Mucosa of descending colon (tissue), 3 donors: Measurements from ENCODE around the gene SNRPD3. TPM values are rescaled to one million over a fixed set of nuclear protein-coding genes. Genes with fewer than 3 reads are reported as not detected.

ENCODE experiments used
- ATAC-seq: fragments of 200-7000 bp; cut with Tn5 transposase; one replicate; pipeline ENCODE4 v1.9.1; 2020; ENCODE audit warnings: mild to moderate bottlenecking, moderate library complexity
- DNase-seq, 3 donors: peaks; one replicate each; pipeline ENCODE4 v3.0.0-alpha.2; 2020
- H3K36me3 ChIP-seq: fragments of 200-600 bp; one replicate; pipeline ENCODE4 v1.8.0; 2021; ENCODE audit warnings: low read depth, mild to moderate bottlenecking
- H3K4me1 ChIP-seq: fragments of 200-600 bp; one replicate; pipeline ENCODE4 v1.8.0; 2021; ENCODE audit warnings: low read depth, mild to moderate bottlenecking
- H3K4me3 ChIP-seq: fragments of 200-600 bp; one replicate; pipeline ENCODE4 v1.8.0; 2021; ENCODE audit warnings: mild to moderate bottlenecking
- H3K9me3 ChIP-seq: fragments of 200-600 bp; one replicate; pipeline ENCODE4 v1.8.0; 2021; ENCODE audit warnings: mild to moderate bottlenecking
- intact Hi-C, 2 donors: fragments of 100-400 bp; cut with DNase I in 1 of 2; cut with micrococcal nuclease in 1 of 2; formaldehyde crosslinking; loops; one replicate each; pipeline versions ENCODE4 v1.11.0 to v1.11.1; 2022; cut with DNase I, micrococcal nuclease
- total RNA-seq, 3 donors: library from RNA; stranded (reverse); fragmentation: NEBNext Ultra II Directional in 2 of 3; extraction: Animal tissue kit (Norgen Biotek cat#: 25700) in 2 of 3; gene quantifications; one replicate each; pipeline versions ENCODE4 v1.2.1 to v1.2.4, GENCODE V29; 2021 to 2023
- TF ChIP-seq, protein P1 (sequence below): fragments of 200-600 bp; IDR thresholded peaks from one replicate; pipeline ENCODE4 v1.8.0; 2022; ENCODE audit warnings: antibody characterized with exemption, mild to moderate bottlenecking
- donor health status: DM: no; HTN: no; CAD: no; lungs with moderate emphysema.
- donor health status: DM: no; HTN: no; CAD: no.
- donor health status: DM: no; HTN: yes; CAD: no.

Gene SNRPD3
- total RNA-seq, 3 donors from 2014 or later: 56.6 to 77.6 (median 77.2) TPM

DNA sequence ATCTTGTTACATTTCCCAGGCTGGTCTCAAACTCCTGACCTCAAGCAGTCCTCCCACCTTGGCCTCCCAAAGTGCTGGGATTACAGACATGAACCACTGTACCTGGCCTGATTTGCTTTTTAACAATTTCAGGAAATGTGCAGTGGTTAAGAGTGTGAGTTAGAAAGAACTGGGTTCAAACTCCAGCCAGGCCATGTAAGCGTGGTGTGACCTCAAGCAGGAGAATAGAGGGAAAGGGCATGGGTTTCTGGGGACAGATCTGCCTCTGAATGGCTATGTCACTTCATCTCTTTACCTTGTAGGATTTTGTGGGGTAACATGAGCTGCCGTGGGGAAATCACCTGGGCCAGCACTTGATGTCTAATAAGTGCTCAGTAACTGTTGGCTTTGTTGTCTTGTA, 9.3 kb downstream of the SNRPD3 start:
- Histone ChIP-seq H3K4me3 (no peak overlapping the region), H3K4me1 (no peaks in the 10 kb centered on the region), H3K9me3 (no peaks in the 10 kb centered on the region), H3K36me3 (no peaks in the 10 kb centered on the region)
- DNase-seq (no peak), ATAC-seq (no peak)
- intact Hi-C loops: no loop called here
- TF ChIP-seq, protein P1, sequence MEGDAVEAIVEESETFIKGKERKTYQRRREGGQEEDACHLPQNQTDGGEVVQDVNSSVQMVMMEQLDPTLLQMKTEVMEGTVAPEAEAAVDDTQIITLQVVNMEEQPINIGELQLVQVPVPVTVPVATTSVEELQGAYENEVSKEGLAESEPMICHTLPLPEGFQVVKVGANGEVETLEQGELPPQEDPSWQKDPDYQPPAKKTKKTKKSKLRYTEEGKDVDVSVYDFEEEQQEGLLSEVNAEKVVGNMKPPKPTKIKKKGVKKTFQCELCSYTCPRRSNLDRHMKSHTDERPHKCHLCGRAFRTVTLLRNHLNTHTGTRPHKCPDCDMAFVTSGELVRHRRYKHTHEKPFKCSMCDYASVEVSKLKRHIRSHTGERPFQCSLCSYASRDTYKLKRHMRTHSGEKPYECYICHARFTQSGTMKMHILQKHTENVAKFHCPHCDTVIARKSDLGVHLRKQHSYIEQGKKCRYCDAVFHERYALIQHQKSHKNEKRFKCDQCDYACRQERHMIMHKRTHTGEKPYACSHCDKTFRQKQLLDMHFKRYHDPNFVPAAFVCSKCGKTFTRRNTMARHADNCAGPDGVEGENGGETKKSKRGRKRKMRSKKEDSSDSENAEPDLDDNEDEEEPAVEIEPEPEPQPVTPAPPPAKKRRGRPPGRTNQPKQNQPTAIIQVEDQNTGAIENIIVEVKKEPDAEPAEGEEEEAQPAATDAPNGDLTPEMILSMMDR: no peak

DNA sequence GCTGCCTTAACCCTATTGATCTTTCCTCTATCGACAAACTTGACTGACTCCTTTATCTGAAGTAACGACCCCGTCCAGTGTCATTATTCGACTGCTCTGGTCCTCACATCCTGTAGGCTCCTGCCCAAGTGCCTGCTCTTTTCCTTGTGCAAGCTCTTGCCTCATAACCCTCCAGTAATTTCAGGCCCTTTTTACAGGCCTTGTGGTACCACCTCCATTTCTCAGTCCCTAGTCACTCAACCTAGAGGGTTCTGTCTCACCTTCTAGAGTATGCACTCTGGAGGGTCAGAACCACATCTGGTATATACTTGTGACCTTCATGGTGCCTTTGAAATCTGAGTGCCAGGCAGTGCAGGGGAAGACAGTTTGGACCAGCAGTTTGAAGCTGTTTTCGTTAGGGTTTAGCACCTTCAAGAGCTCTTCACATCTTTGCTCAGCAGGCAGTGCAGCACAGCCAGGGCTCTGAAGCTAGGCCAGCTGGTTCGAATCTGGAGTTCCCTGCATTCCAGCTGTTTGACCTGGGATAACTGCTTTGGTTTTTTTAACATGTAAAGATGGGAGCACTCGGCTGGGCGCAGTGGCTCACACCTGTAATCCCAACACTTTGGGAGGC, 11.2 kb downstream of the SNRPD3 start:
- no peaks in the 10 kb centered on the region for H3K4me1 ChIP-seq
- intact Hi-C loops: no loop called here
- DNase-seq (no peak), ATAC-seq (no peak)
- TF ChIP-seq, protein P1: no peak
- peaks cover 4% of the 10 kb centered on the region for H3K36me3 ChIP-seq
- H3K4me3 ChIP-seq: no peak overlapping the region
- no peaks in the 10 kb centered on the region for H3K9me3 ChIP-seq

DNA sequence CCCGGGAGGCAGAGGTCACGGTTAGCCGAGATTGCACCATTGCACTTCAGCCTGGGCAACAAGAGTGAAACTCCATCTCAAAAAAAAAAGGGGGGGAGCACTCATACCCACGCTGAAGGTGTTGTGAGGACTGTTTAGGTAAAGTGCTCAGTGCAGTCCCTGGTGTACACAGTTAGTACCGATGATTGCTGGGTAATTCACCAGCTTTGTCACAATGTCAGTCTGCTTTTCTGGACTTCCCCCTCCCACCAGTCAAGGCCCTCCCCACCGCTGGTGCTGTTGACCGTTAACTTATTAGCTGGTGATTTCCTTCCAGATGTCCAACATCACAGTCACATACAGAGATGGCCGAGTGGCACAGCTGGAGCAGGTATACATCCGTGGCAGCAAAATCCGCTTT, 11.9 kb downstream of the SNRPD3 start:
- Histone ChIP-seq H3K36me3 (peaks cover 10% of the 10 kb centered on the region), H3K9me3 (no peaks in the 10 kb centered on the region), H3K4me3 (no peak overlapping the region), H3K4me1 (no peaks in the 10 kb centered on the region)
- ATAC-seq: no peak
- TF ChIP-seq, protein P1: no peak
- DNase-seq: no peak
- intact Hi-C loops: no loop called here

DNA sequence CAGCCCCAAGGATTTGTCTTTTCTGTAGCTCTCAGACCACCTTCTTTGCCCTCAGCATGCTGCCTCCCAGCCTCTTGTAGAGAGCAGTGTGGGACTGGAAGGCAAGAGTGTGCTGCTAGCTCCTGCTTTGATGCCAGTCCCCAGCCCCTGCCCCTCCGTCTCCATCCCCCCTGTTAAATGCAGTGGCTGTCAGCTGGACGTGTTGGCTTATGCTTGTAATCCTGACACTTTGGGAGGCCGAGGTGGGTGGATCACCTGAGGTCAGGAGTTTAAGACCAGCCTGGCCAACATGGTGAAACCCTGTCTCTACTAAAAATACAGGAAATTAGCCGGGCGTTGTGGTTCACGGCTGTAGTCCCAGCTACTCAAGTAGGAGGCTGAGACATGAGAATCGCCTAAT, 15.5 kb downstream of the SNRPD3 start:
- H3K4me1 ChIP-seq: no peaks in the 10 kb centered on the region
- intact Hi-C loops: no loop called here
- no peak for ATAC-seq
- H3K4me3 ChIP-seq: no peak overlapping the region
- H3K36me3 ChIP-seq: peaks cover 10% of the 10 kb centered on the region
- DNase-seq: no peak
- H3K9me3 ChIP-seq: no peaks in the 10 kb centered on the region
- TF ChIP-seq, protein P1: no peak

DNA sequence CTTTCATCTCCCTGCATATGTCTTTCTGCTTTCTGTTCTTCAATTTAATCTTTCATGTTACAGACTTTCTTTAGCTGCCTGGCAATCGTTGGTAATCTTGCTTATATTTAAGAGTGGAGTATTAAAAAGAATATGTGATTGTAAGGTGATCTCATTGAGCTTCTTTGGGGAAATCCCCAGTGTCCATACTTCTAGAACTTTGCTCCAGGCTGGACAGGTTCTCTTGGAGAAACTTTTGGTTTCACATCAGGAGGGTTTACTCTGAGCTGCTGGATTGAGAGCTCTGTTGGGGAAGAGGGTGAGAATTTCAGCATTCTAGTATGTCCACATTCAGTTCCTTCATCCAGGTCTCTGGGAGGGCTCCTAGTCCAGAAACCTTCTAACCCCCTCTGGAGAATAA, 21.0 kb downstream of the SNRPD3 start:
- H3K4me1 ChIP-seq: peaks cover 16% of the 10 kb centered on the region
- intact Hi-C loops: no loop called here
- ATAC-seq (peak; percentile 67), DNase-seq (no peak)
- H3K4me3 ChIP-seq: no peak overlapping the region
- H3K9me3 ChIP-seq: no peaks in the 10 kb centered on the region
- TF ChIP-seq, protein P1: no peak
- peaks cover 8% of the 10 kb centered on the region for H3K36me3 ChIP-seq
